Left ventricle myocardium superior (tissue), 1 donor: ENCODE measurements around the gene PILRB. TPM values are rescaled to one million over a fixed set of nuclear protein-coding genes. Genes with fewer than 3 reads are reported as not detected.
A peak's percentile ranks its signal among the peaks of the same experiment; 100 is the strongest.
"Not testable (repeated sequence)": the region's sequence is repeated elsewhere in the genome, so short reads cannot be mapped to it uniquely, and the experiment has no call there.

Experiments
- ATAC-seq: fragments of 200-7000 bp; cut with Tn5 transposase; one replicate; pipeline ENCODE4 v1.9.1; 2020; ENCODE audit warnings: mild to moderate bottlenecking, moderate library complexity
- DNase-seq: peaks from one replicate; pipeline ENCODE4 v3.0.0-alpha.2; 2020
- intact Hi-C: fragments of 100-400 bp; cut with micrococcal nuclease; formaldehyde crosslinking; loops from one replicate; pipeline ENCODE4 v1.11.0; 2022
- total RNA-seq: library from RNA; stranded (reverse); fragmentation: NEBNext Ultra II Directional; extraction: Animal tissue kit (Norgen Biotek cat#: 25700); gene quantifications from one replicate; pipeline ENCODE4 v1.2.1, GENCODE V29; 2021
- donor health status: DM: no; HTN: yes; CAD: no; lungs with severe emphysema.

Gene PILRB
- total RNA-seq, 1 donor from 2014 or later: 10.9 TPM

- DNase-seq: no peak
- intact Hi-C loops: no loop called here
- ATAC-seq: no peak
Measured at GRCh38 chr7:100372694-100373093, 14.8 kb downstream of the PILRB start.

DNA sequence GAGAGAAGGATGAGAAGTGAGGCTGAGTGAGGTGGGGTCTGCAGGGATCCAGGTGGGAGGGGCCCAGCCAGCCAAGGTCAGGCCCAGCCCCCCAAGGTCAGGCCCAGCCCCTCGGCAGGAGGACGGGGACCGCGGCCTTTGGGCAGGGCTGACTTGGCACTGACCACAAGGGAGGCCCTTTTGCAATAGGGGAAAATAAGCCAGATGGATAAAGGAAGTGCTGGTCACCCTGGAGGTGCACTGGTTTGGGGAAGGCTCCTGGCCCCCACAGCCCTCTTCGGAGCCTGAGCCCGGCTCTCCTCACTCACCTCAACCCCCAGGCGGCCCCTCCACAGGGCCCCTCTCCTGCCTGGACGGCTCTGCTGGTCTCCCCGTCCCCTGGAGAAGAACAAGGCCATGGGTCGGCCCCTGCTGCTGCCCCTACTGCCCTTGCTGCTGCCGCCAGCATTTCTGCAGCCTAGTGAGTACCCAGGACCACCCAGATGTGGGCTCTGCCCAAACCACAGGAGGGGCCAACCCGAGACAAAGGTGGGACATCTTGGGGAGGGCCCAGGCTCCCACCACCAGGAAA lies 15.4 kb downstream of the PILRB start, which contains the start of gene PILRA:
Gene PILRA, plus strand, starts transcription at position 227 of the 571 bp plus-strand sequence. Its CDS starts 170 bp downstream, at position 397.
- DNase-seq (peak; percentile 51), ATAC-seq (peak; percentile 59)
- intact Hi-C loops: no loop called here

GRCh38 chr7:100373870-100374598 lies 16.1 kb downstream of the PILRB start:
- DNase-seq, intact Hi-C loops: not testable (repeated sequence)
- ATAC-seq: peak; percentile 19

GRCh38 chr7:100374601-100375000 lies 16.7 kb downstream of the PILRB start:
- ATAC-seq: no peak
- no peak for DNase-seq
- intact Hi-C loops: no loop called here

DNA sequence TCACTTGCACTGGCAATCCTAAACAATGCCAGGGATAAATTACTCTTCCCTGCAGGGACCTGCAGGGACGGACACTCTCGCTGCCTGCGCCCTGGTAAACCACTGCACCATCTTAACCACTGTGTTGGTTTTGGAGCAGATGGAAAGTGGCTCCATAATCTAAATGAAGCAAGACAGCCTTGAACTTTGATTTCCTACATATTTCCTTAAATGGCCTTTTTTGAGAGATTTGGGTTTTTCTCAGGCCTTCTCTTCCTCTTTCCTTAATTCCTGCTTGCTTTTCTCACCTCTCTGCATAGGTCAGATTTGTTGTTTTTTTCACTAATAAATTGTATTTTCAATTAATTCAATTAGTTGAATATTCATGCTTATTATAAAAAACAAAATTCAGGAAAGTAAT lies 18.1 kb downstream of the PILRB start:
- intact Hi-C loops: no loop called here
- DNase-seq: no peak
- no peak for ATAC-seq

DNA sequence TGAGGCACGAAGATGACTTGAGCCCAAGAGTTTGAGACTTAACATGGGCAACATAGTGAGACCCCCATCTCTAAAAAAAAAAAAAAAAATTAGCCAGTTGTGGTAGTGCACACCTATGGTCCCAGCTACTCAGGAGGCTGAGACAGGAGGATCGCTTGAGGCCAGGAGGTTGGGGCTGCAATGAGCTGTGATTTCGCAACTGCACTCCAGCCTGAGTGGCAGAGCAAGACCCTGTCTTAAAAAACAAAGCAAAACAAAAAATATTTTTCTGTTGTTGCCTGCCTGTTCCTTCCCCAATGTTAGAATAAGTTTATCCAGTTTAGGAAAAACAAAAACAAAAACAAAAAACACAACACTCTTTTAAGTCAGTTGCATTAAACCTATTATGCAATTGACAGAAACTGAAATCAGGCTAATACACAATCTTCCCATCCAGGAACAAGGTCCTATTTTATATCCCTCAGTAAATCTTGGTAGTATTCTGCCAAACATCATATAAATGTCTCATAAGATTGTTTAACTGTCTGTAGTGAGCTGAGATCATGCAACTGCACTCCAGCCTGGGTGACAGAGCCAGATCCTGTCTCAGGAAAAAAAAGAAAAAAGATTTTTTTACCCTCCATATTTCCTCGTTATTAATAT lies 20.3 kb downstream of the PILRB start:
- intact Hi-C loops: no loop called here
- DNase-seq (no peak), ATAC-seq (no peak)

DNA sequence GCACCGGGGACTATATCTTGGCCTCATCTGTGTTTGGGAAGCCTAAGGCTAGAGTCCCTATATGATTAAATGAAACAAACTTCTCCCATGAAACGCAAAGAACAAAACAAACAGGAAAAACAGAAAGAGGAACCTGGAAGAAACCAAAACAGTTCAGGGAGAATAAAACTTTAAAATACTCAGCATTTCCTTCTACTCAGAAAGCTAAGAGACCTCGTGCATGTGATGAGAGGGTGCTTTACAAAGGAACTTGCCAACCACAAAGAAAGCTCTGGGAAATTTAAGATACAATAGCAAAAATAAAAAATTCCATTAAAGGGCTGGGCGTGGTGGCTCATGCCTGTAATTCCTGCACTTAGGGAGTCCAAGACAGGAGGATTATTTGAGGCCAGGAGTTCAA lies 22.3 kb downstream of the PILRB start:
- intact Hi-C loops: no loop called here
- ATAC-seq (peak; percentile 30), DNase-seq (no peak)

- intact Hi-C loops, DNase-seq, ATAC-seq: not testable (repeated sequence)
Measured at GRCh38 chr7:100381531-100382233, 23.8 kb downstream of the PILRB start.

GRCh38 chr7:100382234-100382853 lies 24.4 kb downstream of the PILRB start:
- DNase-seq, intact Hi-C loops, ATAC-seq: not testable (repeated sequence)

- DNase-seq (no peak), ATAC-seq (no peak)
- intact Hi-C loops: no loop called here
Measured at GRCh38 chr7:100384628-100385294, 26.8 kb downstream of the PILRB start.

DNA sequence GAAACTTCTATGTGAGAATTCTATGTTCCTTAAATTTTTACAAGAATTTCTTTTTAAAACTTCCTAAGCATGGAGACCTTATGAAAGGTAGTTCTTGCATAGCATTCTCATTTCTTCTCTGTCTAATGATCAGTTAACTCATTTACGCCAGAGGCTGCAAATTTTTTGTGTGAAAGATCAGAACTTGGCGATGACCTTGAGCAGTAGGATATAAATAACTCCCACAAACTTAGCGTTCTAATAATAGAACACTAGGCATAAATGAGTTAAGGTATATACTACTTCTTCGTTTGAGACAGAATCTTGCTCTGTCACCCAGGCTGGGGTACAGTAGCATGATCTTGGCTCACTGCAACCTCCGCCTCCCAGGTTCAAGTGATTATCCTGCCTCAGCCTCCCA lies 29.0 kb downstream of the PILRB start:
- DNase-seq (no peak), ATAC-seq (no peak)
- intact Hi-C loops: no loop called here

DNA sequence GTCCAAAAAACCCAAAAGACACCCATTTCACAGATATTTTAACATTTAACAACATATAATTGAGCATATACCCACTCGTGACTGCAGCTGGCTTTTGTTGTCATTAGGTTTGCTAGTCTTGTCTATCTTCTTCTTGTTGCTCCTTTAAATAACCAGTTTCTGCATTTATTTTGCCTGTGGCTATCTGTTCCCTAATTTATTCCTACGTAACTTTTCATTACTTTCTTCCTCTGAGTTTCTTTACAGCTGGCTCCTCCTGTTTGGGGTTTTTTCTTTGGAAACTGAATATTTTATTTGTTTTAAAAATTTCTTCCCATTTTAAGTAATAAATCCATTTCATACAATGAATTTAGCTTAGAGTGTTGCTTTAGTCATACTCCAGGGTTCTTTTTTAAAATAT lies 29.8 kb downstream of the PILRB start:
- intact Hi-C loops: no loop called here
- no peak for ATAC-seq

DNA sequence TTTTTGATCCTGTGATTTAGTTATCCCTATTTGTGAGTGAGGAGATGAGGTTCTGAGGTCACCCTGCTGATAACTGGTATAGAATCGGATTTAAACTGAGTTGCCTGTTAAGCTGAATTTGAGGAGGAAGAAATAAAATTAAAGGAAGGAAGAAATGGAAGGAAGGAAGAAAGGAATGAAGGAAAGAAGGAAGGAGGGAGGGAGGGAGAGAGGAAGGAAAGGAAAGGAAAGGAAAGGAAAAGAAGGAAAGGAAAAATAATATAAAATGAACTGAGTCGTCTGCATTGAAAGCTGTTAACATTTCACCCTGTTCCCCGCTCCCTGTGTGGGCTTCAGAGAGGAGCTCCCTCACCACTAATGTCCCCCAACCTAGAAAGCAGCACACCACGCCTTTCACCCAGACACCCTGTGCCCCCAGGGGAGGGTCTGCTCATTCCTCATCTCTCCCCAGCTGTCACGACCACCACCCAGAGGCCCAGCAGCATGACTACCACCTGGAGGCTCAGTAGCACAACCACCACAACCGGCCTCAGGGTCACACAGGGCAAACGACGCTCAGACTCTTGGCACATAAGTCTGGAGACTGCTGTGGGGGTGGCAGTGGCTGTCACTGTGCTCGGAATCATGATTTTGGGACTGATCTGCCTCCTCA lies 31.6 kb downstream of the PILRB start:
- intact Hi-C loops: no loop called here
- ATAC-seq: peak; percentile 22

More for the DNA sequence above, 29.8 kb downstream of the PILRB start:
- no peak for DNase-seq

GRCh38 chr7:100390286-100391009 lies 32.5 kb downstream of the PILRB start:
- DNase-seq (no peak), ATAC-seq (peak; percentile 46)
- intact Hi-C loops: no loop called here

More for the DNA sequence above, 31.6 kb downstream of the PILRB start:
- no peak for DNase-seq

- intact Hi-C loops: no loop called here
- DNase-seq: no peak
- no peak for ATAC-seq
Measured at GRCh38 chr7:100393233-100393905, 35.5 kb downstream of the PILRB start.

GRCh38 chr7:100394077-100394476 lies 36.2 kb downstream of the PILRB start:
- intact Hi-C loops: no loop called here
- ATAC-seq (no peak), DNase-seq (no peak)

- ATAC-seq (peak; percentile 43), DNase-seq (no peak)
- intact Hi-C loops: no loop called here
Measured at GRCh38 chr7:100396421-100396982, 38.6 kb downstream of the PILRB start.
